Trophoblast cell (in vitro differentiated cells and primary cell): ENCODE measurements around the gene MMRN2.
A peak's percentile ranks its signal among the peaks of the same experiment; 100 is the strongest.
"Not testable (repeated sequence)": the region's sequence is repeated elsewhere in the genome, so short reads cannot be mapped to it uniquely, and the experiment has no call there.

Experiments
- DNase-seq, 2 donors: peaks; one replicate each; pipeline ENCODE4 v3.0.0-alpha.2; 2016
- H2AFZ ChIP-seq: 2 replicates; pipeline ENCODE4 v1.6.1; 2013; ENCODE audit warnings: low read length, moderate library complexity, mild to moderate bottlenecking; ENCODE audit not compliant: insufficient read depth, poor library complexity
- H2AK5ac ChIP-seq: 2 replicates; pipeline ENCODE4 v1.6.1; 2013; ENCODE audit warnings: mild to moderate bottlenecking, low read length
- H2BK120ac ChIP-seq: 2 replicates; pipeline ENCODE4 v1.6.1; 2013; ENCODE audit warnings: low read length, mild to moderate bottlenecking, moderate library complexity; ENCODE audit not compliant: insufficient read depth, poor library complexity
- H2BK12ac ChIP-seq: 2 replicates; pipeline ENCODE4 v1.6.1; 2013; ENCODE audit warnings: mild to moderate bottlenecking, low read length, moderate library complexity
- H2BK5ac ChIP-seq: 2 replicates; pipeline ENCODE4 v1.6.1; 2013; ENCODE audit warnings: low read length, low read depth, moderate library complexity, mild to moderate bottlenecking; ENCODE audit not compliant: poor library complexity
- H3K14ac ChIP-seq: 2 replicates; pipeline ENCODE4 v1.6.1; 2013; ENCODE audit warnings: mild to moderate bottlenecking, low read length
- H3K18ac ChIP-seq: 2 replicates; pipeline ENCODE4 v1.6.1; 2013; ENCODE audit warnings: mild to moderate bottlenecking, low read length
- H3K23ac ChIP-seq: 2 replicates; pipeline ENCODE4 v1.6.1; 2013; ENCODE audit warnings: low read length
- H3K27ac ChIP-seq: 2 replicates; pipeline ENCODE4 v1.5.1; 2013; ENCODE audit warnings: low read depth, mild to moderate bottlenecking, inconsistent platforms, low read length, moderate library complexity
- H3K27me3 ChIP-seq: 2 replicates; pipeline ENCODE4 v1.6.1; 2013; ENCODE audit warnings: inconsistent platforms, mild to moderate bottlenecking, low read length, moderate library complexity; ENCODE audit not compliant: insufficient read depth
- H3K36me3 ChIP-seq, 2 experiments: 1 replicate in 1 of 2; 2 replicates in 1 of 2; pipeline ENCODE4 v1.6.1; 2013; ENCODE audit warnings: low read length in 2 of 2, mild to moderate bottlenecking in 2 of 2, moderate library complexity in 1 of 2; ENCODE audit not compliant: insufficient read depth in 2 of 2, control insufficient read depth in 1 of 2
- H3K4ac ChIP-seq: 2 replicates; pipeline ENCODE4 v1.6.1; 2013; ENCODE audit warnings: low read depth, mild to moderate bottlenecking, low read length, moderate library complexity
- H3K4me1 ChIP-seq, 2 experiments: 1 replicate in 1 of 2; 2 replicates in 1 of 2; pipeline ENCODE4 v1.6.1; 2013; ENCODE audit warnings: low read length in 2 of 2, mild to moderate bottlenecking in 2 of 2, moderate library complexity in 1 of 2; ENCODE audit not compliant: insufficient read depth in 2 of 2, control insufficient read depth in 1 of 2
- H3K4me2 ChIP-seq: 2 replicates; pipeline ENCODE4 v1.6.1; 2013; ENCODE audit warnings: inconsistent platforms, mild to moderate bottlenecking, low read length, moderate library complexity
- H3K4me3 ChIP-seq: 2 replicates; pipeline ENCODE4 v1.5.1; 2013; ENCODE audit warnings: mild to moderate bottlenecking, low read depth, low read length, inconsistent platforms
- H3K79me1 ChIP-seq: one replicate; pipeline ENCODE4 v1.6.1; 2013; ENCODE audit warnings: low read length
- H3K79me2 ChIP-seq: 2 replicates; pipeline ENCODE4 v1.6.1; 2013; ENCODE audit warnings: low read length, mild to moderate bottlenecking; ENCODE audit not compliant: control insufficient read depth, insufficient read depth, poor library complexity
- H3K9ac ChIP-seq: 2 replicates; pipeline ENCODE4 v1.6.1; 2013; ENCODE audit warnings: mild to moderate bottlenecking, low read length
- H3K9me3 ChIP-seq: 2 replicates; pipeline ENCODE4 v1.6.1; 2013; ENCODE audit warnings: low read depth, mild to moderate bottlenecking, control low read depth, inconsistent platforms, low read length; ENCODE audit not compliant: insufficient read depth
- H4K12ac ChIP-seq: 2 replicates; pipeline ENCODE4 v1.6.1; 2013; ENCODE audit warnings: low read depth, mild to moderate bottlenecking, low read length, moderate library complexity
- H4K8ac ChIP-seq: 2 replicates; pipeline ENCODE4 v1.6.1; 2013; ENCODE audit warnings: low read depth, mild to moderate bottlenecking, low read length, moderate library complexity
- H4K91ac ChIP-seq: one replicate; pipeline ENCODE4 v1.6.1; 2013; ENCODE audit warnings: low read depth, mild to moderate bottlenecking, low read length, moderate library complexity
- WGBS: extraction: QIAGEN DNeasy Blood & Tissue Kit; methylation state at CpG from one replicate; pipeline ENCODE4 v1.1.7; 2013; ENCODE audit warnings: missing lambda C conversion rate; ENCODE audit not compliant: insufficient read length, insufficient coverage; ENCODE audit errors: extremely low coverage; 5-methylcytosine and 5-hydroxymethylcytosine counted together

The MMRN2 gene

GRCh38 chr10:86953747-86954680, 3.4 kb downstream of the MMRN2 start:
- DNase-seq, result no peak
- no CpG with 5 or more reads among the region's 15 CpGs for WGBS
- Histone ChIP-seq H3K4me2 (no peak overlapping the region), H2BK5ac (peak overlapping the region; percentile 34), H3K27ac (no peak overlapping the region), H4K8ac (peak overlapping the region; percentile 37), H3K23ac (no peak overlapping the region), H2BK120ac (peak overlapping the region; percentile 52), H4K12ac (no peak overlapping the region), H3K4ac (peak overlapping the region; percentile 37), H3K4me1 (peaks cover 27 to 34% of the 10 kb centered on the region in 2 experiments), H3K9ac (no peak overlapping the region), H2BK12ac (peak overlapping the region; percentile 81), H3K14ac (peak overlapping the region; percentile 3), H3K79me1 (peaks cover 13% of the 10 kb centered on the region), H3K9me3 (peaks cover 9% of the 10 kb centered on the region), H3K18ac (no peak overlapping the region), H4K91ac (peak overlapping the region; percentile 19), H3K36me3 (no peaks in the 10 kb centered on the region), H2AFZ (peak overlapping the region; percentile 43), H2AK5ac (peak overlapping the region; percentile 5), H3K79me2 (peaks cover 2% of the 10 kb centered on the region), H3K27me3 (no peaks in the 10 kb centered on the region), H3K4me3 (peak overlapping the region; percentile 19)

GRCh38 chr10:86952697-86953096, 4.7 kb downstream of the MMRN2 start:
- H2AK5ac ChIP-seq, H3K4me2 ChIP-seq, H3K27ac ChIP-seq, H3K9ac ChIP-seq, H3K4ac ChIP-seq, H3K79me1 ChIP-seq, H2BK12ac ChIP-seq, H4K12ac ChIP-seq, H3K27me3 ChIP-seq, H3K18ac ChIP-seq, H2BK5ac ChIP-seq, H4K91ac ChIP-seq, H4K8ac ChIP-seq, H3K79me2 ChIP-seq, DNase-seq, H3K14ac ChIP-seq, H3K4me3 ChIP-seq, H2AFZ ChIP-seq, H3K9me3 ChIP-seq, H3K23ac ChIP-seq, H2BK120ac ChIP-seq, H3K36me3 ChIP-seq: not testable (repeated sequence)
- H3K4me1 ChIP-seq, result peaks cover 18 to 22% of the 10 kb centered on the region in 2 experiments
- no CpG with 5 or more reads among the region's 10 CpGs for WGBS

- Histone ChIP-seq H2BK5ac (no peak overlapping the region), H2BK12ac (no peak overlapping the region), H2AK5ac (no peak overlapping the region), H3K36me3 (no peaks in the 10 kb centered on the region), H3K18ac (no peak overlapping the region), H3K79me1 (peaks cover 8% of the 10 kb centered on the region), H3K4me3 (no peak overlapping the region), H3K23ac (no peak overlapping the region), H3K4me2 (no peak overlapping the region), H3K9ac (no peak overlapping the region), H2AFZ (no peak overlapping the region), H3K4ac (no peak overlapping the region), H3K9me3 (peaks cover 9% of the 10 kb centered on the region), H3K27me3 (no peaks in the 10 kb centered on the region), H3K27ac (no peak overlapping the region), H4K8ac (no peak overlapping the region), H4K91ac (no peak overlapping the region), H3K4me1 (peaks cover 18 to 20% of the 10 kb centered on the region in 2 experiments), H2BK120ac (no peak overlapping the region), H3K79me2 (peaks cover 2% of the 10 kb centered on the region), H4K12ac (no peak overlapping the region), H3K14ac (no peak overlapping the region)
- DNase-seq, result no peak
- no CpG with 5 or more reads among the region's 7 CpGs for WGBS
Measured at GRCh38 chr10:86952106-86952505, 5.3 kb downstream of the MMRN2 start.

GRCh38 chr10:86951184-86951761, 6.1 kb downstream of the MMRN2 start:
- Histone ChIP-seq H4K12ac (no peak overlapping the region), H3K79me2 (peaks cover 2% of the 10 kb centered on the region)
- no peak for DNase-seq

More at GRCh38 chr10:86951184-86951761, 6.1 kb downstream of the MMRN2 start:
- no peak overlapping the region for H4K8ac ChIP-seq
- no peak overlapping the region for H3K4me3 ChIP-seq
- H2AFZ ChIP-seq, result no peak overlapping the region
- no peak overlapping the region for H3K23ac ChIP-seq
- no peak overlapping the region for H3K27ac ChIP-seq
- H2BK120ac ChIP-seq, result no peak overlapping the region
- H3K4ac ChIP-seq, result no peak overlapping the region
- H3K14ac ChIP-seq, result no peak overlapping the region
- H3K4me2 ChIP-seq, result no peak overlapping the region
- no peak overlapping the region for H2BK12ac ChIP-seq
- no peak overlapping the region for H2BK5ac ChIP-seq
- no peak overlapping the region for H3K18ac ChIP-seq
- H3K4me1 ChIP-seq, result peaks cover 18 to 20% of the 10 kb centered on the region in 2 experiments
- no peak overlapping the region for H3K9ac ChIP-seq
- peaks cover 11% of the 10 kb centered on the region for H3K9me3 ChIP-seq
- H3K79me1 ChIP-seq, result peaks cover 8% of the 10 kb centered on the region
- H3K27me3 ChIP-seq, result no peaks in the 10 kb centered on the region
- no peak overlapping the region for H4K91ac ChIP-seq
- H3K36me3 ChIP-seq, result no peaks in the 10 kb centered on the region
- no peak overlapping the region for H2AK5ac ChIP-seq
